NCI-H226 (cell line): Measurements from ENCODE around the gene RAD51B.

Source experiments
- DNase-seq: peaks from one replicate; pipeline ENCODE4 v3.0.0-alpha.2; 2015

The RAD51B gene

DNA sequence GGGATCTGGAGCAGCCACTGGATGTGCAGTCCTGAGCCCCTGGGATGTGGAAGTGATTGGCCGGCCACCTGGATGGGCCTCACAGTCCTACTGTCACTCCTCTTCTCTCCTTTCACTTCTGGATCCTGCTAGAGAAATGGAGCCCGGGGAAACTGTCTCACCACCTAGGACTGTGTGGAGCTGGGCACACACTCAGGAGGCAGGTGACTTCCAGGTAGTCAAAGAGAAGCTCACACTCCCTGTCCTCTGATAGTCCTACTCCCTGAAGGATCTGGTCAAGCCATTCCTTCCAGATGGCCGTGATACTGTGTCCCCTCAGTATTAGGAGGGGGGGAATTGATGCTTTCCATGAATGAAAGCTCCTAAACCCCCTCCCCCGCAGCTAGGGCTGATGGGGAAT, 772.2 kb downstream of the RAD51B start:
- no peak for DNase-seq

DNA sequence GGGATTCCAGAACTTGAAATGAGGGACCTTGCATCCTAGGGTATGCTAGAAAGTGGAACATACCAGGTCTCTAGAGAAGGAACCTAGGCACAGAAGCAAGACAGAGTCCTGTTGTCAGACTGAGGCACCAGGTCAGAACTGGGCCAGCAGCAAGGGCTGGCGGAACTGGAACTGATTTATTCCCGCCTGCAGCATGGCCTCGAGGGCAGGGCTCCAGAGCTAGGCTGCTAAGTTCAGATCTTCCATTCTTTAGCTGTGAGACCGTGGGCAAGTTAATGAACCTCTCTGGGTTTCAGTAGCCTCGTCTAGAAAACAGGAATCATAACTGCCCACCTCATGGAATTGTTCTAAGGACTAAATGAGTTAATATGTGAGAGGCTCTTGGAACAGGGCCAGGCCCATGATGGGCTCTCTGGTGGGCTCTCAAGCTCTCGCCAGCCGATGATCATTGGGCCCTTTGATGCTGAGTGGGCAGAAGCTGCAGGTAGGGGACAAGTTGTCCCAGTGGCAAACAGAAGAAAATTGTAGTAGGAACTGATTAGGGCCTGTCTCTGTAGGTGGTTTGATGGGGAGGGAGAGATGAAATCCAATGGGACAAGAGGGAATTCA, 773.5 kb downstream of the RAD51B start:
- DNase-seq = no peak

DNA sequence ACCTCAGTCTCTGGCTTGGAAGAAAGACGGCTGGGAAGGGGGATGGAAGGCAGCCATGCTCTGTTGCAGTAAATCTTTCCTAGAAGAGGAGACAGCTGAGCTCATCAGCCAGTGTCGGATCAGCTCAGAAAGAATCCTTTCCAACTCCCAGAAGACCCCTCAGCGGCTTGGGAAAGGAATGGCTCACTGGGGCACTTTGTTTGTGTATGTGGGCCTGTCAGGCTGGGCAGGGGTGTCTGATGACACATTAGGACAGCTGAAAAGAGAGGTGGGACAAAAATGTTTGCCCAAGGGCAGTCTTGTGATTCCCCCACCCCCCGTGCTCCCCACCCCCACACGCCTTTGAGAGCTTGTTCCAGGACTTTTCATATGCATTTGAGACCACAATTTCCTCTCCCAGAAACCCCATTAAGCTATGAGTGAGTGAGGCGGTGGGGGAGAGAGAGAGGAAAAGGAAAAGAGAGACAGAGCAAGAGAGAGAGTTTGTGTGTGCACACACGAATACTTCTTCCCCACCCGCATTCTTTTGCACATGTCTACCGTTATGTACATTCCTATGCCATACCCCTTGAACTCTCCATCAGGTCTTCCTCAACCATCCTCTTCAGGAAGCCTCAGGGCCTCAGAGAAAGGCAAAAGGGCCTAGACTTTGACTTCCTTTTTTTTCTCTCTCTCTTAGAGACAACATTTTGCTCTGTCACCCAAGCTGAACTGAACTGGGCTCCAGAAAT, 774.4 kb downstream of the RAD51B start:
- peak; percentile 24 for DNase-seq

DNA sequence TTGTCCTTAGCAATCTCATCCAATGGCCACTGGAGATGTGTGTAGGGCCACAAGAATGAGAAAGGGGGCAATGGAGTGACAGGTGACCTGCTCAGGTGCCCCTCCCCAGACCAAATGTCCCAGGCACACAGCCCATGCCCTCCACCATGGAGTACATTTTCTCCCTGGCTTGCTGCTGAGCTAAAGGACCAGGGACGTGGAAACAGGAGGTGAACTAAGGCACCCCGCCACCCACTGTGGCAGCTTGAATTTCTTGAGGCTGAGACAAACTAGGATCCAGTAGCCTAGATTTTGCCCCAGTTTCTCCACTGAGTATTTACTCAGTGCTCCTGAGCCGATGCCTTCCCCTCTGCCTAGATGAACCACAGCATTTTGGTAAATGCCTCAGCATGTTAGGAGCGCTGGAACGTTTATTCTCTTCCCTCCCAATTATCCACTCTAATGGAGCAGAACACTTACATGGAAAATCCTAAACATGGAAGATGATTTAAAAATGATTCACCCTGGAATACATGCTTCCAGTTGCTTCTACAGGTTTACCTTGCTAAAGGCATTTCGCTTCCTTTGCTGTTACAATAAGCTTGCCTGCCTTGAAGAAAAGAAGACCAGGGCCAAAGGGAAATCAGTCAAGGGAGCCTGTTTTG, 775.3 kb downstream of the RAD51B start:
- DNase-seq = no peak

DNA sequence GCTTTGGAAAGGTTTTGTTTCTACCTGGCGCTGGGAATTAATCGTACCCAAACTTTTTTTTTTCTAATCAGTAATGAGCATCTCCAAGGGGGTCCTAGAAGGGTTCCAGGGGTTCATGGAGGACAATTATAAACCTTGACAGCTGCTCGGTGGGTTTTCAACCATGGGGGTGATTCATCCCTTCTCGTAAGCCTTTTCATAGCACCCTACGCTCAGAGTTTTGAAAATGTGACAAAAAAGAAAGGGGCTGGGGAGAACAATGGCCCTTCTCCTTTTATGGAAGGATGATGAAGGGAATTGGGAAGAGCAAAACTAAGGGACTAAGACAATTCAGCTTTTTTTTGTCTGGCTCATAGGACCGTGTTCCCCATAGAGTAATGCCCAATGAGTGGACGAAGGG, 776.6 kb downstream of the RAD51B start:
- DNase-seq = no peak

DNA sequence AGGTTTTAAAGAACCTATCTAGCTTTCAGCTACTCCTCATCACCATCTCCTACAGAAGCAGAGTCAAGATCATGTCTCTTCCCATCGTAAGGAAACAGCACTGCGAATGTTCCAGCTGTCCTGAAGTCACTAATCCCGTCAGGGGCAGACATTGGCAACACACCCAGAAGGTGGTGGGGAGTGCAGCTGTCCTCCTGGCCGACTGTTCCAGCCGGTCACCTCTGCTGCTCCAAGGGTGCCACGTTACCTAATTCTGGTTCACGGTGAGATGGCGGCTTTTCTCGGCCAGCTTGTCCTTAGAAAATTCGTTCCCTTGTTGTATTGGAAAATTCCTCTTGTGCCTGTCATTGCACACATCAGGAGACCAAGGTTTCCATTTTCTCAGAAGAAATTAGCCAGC, 777.1 kb downstream of the RAD51B start:
- DNase-seq = no peak

DNA sequence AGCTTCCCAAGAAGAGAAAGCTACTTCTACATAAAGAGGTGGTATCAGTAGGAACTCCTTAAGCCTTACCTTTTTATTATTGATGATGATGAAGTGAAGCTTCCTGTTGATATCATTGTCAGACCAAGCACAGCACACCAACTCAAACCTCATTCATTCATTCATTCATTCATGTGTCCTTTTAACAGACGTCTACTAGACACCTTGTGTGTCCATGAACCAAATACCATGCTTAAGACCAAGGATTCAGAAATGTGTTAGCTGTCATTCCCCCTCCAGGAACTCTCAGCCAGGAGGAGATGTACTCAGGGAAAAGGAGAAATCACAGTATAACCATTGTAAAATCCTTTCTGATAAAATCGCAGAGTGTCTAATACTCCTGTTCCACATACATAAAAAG, 778.5 kb downstream of the RAD51B start:
- DNase-seq = no peak

DNA sequence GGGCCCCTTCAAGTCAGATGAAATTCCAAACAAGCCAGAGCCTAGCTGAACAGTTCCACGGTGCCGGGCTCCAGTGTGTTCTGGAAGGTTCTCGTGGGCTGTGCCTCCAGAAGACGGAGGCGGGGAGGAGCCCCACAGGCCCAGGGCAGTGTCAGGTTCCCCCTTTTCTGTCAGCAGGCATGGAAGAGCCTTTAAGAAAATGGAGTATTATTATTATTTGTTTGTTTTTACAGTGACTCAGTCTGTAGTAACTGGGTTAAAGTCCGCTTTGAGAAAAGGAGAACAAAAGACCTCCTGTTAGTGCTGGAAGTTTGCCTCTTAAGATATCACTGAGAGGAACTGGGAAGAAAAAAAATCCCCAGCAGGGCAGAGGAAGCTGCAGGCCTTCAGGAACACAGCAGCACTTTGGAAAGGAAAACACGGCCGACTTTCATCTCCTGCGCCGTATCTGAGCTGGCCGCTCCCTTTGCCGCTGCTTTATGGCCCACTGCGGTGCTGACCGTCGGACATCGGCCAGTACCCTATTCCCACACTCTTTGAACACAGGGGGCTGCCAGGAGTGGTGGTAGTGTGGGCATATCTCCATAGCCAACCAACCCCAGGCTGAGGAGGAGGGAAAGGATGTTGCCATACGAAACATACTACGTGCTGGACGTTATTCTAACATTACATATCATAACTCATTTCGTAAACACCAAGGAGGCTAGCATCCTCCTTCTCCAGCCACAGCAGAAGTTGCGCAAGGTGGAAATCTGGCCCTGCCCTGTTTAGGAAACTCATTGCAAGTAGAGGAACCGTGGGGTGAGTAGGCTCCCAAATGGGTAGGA, 779.3 kb downstream of the RAD51B start:
- DNase-seq = peak; percentile 61

DNA sequence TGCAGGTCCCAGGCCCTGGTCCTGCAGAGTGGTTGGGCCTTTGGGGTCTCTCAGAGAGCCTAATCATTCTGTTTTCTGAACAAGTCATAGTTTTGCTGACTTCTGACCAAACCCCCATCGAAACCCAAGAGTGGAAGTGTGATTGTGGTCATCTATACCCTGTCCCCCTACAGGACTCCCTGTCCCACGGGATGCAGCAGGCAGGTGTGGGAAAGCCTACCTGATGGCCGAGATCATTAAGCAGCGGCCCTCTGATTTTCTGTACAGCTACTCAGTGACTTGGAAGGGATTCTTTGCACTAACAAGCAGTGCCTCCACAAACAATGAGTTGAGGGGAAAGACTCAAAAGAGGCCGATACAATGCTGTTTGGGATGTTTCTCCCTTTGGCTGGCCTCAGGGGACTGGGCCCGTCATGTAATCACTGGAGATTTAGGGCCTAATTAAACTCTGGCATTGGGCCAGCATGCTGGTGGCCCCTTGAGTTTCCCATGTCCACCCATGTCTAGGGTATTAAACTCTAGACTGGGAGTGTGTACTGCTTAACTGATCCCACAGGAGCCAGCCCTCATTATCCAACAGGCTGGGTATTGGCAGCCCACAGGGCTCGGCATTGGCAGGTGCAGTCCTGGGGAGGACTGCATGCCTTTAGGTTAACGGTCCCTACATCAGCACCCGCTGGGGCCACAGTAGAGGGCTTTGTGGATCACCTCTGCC, 780.5 kb downstream of the RAD51B start:
- DNase-seq = no peak

DNA sequence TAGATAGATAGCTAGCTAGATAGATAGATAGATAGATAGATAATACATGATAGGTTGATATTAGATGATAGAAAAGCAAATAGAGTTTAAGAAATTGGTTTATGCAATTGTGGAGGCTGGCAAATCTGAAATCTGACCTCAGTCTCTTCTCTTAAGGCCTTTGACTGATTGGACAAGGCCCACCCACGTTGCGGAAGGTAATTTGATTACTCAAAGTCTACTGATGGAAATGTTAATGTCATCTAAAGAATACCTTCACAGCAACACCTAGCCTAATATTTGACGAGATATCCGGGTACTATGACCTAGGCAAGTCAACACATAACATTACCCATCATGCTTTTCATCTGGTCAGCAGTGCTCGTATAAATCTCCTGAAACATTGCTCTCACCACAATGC, 782.9 kb downstream of the RAD51B start:
- DNase-seq = no peak

DNA sequence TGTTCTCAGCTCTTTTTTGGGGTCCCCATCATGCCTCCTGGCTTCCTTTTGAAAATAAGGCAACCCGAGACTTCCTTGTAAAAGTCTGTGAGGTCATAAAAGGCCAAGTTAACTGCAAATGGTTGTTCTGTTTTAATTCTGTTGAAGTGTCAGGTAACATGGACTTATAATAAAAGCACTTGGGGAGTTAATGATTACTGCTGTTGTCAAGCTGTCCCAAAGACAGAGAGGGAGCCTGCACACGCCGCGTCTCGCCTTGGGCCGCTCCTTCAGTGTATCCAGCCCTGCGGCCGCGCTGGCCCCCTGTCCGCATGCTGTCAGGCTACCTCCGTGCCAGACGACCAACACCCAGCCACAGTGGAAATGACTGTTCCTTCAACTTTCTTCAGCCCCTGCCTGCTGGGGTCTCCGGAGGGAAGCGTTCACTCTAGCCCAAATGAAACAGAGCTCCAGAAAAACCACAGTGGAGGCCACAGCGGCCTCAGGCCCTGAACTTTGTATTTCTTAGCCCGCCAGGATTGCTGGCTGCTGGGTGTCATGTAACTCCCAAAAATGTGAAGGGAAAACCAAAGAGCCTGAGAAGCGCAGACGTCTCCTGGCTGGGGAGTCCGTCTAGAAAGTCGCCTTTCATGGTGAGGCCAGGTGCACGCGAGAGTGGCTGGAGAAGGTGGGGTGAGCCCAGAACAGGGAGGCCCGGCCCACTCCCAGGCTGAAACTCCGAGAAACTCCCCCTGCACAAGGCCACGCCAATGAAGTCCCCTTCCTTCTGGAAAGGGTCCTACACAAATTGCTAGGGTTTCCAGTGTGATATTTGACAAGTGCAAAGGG, 784.2 kb downstream of the RAD51B start:
- no peak for DNase-seq

DNA sequence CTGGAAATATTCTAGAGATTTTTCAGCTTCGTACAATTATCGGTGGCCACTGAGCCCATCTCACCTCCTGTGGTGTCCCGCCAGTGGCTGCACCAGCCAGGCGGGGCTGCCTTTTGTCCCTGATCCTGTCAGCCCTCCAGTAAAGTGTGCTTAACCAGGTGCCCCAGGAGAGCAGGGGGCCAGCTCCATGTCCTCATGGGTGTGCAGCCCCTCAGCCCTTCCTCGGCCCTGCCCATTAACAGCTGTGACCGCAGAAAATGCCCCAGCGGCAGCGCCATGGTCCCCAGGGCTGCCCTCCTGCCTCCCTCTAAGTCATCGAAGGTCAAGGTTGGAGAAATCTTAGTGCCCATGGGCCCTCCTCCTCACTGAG, 784.8 kb downstream of the RAD51B start:
- DNase-seq = no peak

DNA sequence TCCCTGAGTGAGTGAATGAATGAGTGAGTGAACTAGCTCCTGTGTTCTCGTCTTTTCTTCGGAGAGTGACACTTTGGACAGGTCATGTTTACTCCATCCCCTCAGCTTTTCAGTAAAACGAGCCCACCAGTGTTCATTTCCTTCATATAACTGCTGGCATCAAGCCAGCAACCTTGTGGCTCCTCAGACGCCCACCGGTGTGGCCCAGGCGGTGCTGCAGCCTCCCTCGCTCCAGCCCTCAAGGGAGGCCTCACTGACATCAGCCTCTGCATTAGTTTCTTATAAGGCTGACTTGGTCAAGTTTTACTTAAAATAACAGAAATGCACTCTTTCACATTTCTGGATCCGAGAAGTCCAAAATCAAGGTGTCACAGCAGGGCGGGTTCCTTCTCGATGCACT, 785.2 kb downstream of the RAD51B start:
- no peak for DNase-seq

DNA sequence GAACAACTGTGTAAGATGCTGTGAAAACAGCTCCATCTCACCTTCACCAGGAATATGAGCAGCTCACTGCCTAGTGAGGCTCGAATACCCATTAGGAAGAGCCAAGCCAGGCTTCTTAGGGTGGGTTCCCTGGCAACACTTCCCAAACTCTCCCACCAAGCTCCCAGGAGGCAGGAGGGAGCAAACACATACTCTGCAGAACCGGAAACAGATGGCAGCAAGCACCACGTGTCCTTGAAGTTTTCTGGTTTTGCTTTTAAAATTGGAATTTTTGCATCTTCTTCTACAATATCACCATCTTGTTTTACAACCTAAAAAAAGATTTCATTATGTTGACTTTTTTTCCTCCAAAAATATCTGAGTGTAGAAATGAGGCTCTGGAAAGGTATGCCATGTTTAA, 786.6 kb downstream of the RAD51B start:
- no peak for DNase-seq

DNA sequence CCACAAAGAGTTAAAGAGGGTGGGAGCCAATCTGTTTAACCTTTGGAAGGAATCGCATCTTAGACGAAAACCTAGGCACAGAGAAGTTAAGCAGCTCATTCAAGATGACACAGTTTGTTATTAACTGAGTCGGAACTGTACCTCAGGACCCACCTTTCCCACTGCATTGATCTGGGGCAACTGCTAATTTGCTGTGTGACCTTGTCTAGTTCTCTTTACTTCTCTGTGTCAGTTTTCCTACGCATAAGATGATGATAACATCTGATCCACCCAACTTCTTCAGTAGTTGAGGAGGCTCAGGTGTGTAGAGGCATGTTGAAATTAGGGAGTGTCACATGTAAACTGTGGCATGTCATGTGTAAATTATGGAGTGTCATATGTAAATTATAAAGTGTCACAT, 787.1 kb downstream of the RAD51B start:
- DNase-seq = no peak

DNA sequence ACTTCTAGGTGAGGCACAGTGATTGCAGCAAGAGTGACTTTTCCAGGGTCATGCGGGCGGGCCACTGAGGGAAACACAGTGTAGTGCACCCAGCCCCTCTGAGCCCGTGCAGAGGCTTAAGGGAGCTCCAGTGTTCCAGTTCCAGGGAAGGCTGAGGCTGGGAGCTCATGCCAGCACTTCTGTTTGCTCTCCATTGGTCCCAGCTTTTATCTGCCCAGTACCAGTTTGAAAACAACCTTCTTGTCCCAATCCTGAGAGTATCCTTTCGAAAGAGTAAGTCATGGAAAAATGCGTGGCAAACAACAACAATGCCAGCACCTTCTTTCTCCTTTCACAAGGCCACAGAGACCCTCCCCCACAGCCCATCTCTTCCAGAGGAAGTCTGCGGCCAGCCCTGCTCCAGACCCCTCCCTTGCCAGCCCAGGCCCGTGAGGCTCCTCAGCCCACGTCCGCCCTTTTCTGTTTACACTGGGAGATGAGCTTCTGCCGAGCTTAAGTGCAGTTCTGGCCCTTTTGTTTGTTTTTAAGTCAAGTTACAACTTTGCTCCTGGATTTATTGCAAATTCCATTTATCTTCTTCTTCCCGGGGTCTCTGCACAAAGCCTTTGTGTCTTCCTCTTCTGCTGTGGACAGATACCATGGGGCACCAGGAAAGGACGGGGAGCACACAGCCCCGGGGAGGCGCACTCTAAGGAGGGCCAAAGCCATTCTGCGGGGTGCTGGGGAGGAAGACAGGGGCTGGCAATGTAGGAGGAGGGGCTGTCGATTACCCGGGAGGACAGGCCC, 787.7 kb downstream of the RAD51B start:
- DNase-seq = no peak

DNA sequence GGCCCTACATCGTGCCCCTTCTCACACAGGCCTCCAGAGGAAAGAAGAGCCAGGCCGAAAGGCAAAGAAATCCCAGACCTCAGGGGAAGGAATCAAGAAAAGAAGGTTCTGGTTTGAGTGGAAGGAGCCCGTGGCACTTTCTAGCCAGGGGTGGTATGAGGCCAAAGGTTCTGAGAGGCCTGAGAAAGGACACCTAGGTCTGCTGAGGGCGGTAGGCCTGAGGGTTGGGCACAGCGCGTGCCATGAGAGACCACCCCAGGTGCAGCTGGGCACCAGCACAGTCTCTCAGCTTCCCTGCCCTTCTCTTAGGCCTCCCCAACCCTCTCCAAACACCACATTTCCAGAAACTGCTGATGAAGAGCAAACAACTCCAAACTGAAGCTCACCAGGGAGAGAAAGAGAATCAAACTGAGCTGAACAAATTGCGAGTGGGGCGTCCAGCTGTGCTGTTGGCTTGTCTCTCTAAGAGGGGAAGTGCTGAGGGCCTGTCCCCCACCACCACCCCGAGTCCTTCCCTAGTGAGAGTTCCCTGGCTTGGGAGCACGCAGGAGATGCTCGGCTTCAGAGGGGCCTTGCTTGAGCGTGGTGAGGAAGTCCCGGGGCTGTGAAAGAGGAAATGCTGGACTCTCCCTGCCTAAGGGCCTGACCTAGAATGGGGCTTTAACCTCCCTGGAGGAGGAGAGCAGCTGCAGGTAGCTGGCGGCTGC, 788.4 kb downstream of the RAD51B start:
- DNase-seq = no peak

DNA sequence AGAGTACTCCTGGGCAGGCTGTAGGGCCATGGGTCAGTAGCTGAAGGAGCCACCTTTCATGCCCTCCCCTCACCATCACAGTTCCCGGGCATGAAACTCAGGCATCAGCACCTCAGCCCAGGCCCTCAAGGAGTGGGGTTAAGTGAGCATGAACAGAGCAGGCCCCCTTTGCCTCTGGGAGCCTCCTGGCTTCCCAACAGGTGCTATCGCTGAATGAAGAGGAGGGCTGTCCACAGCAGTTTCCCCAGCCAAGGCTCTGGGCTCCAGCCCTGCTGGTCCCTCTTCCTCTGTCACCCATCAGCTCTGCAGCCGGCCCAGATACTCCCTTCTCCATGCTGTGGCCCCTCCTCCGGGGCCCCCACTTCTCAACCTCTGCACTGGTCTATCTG, 789.0 kb downstream of the RAD51B start:
- no peak for DNase-seq

DNA sequence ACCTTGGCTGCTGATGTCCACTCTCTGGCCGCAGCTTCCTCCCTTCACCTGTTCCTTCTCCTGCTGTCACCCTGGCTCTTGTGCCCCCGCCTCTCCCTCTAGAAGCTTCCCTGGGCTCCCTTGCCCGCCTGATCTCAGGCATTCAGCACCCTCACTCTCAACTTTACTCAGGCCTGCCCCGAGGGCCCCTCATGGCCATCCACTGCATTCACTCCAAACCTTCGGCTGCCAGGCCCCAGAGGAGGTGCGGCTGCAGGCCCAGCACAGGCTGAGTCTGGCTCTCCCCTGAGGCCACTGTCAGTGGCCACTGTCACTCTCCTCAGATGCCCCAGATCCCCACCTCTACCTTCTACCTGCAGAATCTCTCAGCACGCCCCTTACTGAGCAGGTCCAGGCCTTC, 789.4 kb downstream of the RAD51B start:
- DNase-seq = no peak

DNA sequence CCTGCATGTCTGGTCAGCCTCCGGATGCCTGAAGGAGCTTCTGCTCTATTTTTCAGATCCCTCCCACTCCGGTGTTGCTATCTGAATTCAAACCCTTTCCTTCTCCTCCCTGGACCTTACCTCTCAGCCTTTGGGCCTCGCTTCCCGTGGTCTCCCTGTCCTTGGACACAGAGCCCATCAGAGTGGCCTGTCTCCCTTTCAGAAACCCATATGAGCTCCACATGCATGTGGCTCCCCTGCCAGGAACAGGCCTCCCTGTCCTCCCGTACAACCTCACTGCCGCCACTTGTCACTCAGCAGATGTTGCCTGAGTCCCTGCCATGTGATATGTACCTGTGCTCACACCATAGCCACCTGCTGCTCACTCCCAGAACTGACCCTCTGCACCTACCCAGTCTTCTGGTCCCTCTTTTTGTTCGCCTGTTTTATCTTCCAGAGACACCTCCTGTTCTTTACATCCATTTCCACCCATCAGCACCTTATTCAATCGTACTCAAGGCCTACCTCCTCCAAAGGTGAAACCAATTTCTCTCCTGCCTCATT, 790.7 kb downstream of the RAD51B start:
- no peak for DNase-seq
